Sigmoid colon (tissue), 3 donors: ENCODE measurements around the gene DUSP7.

ENCODE experiments used
- CTCF ChIP-seq, 4 experiments: fragments of 450-650 bp in 3 of 4; fragments of 200-600 bp in 1 of 4; IDR thresholded peaks; one replicate each; pipeline ENCODE4 v1.5.1; 2016 to 2019; ENCODE audit warnings: antibody characterized with exemption in 4 of 4, mild to moderate bottlenecking in 3 of 4, moderate library complexity in 2 of 4
- POLR2A ChIP-seq, 2 donors: fragments of 450-650 bp; IDR thresholded peaks; one replicate each; pipeline ENCODE4 v1.6.1; 2016; ENCODE audit warnings: antibody characterized with exemption in 2 of 2, mild to moderate bottlenecking in 2 of 2, moderate library complexity in 2 of 2

- no peak for TF ChIP-seq CTCF (IDR thresholded peaks at IDR 0.05)
- TF ChIP-seq POLR2A (IDR thresholded peaks at IDR 0.05), result no peak
These were observed 15.6 kb upstream of the DUSP7 start for GRCh38 chr3:52072020-52072419.
